Colonic mucosa (tissue), 4 donors: ENCODE results near the gene NID1. TPM values are rescaled to one million over a fixed set of nuclear protein-coding genes. Genes with fewer than 3 reads are reported as not detected.

ENCODE experiments used
- DNase-seq: peaks from one replicate; pipeline ENCODE4 v3.0.0-alpha.2; 2020
- H3K27ac ChIP-seq: fragments of 200-600 bp; one replicate; pipeline ENCODE4 v1.8.0; 2021
- H3K27me3 ChIP-seq: fragments of 200-600 bp; one replicate; pipeline ENCODE4 v1.8.0; 2021
- H3K36me3 ChIP-seq: fragments of 200-600 bp; one replicate; pipeline ENCODE4 v1.8.0; 2021
- H3K4me1 ChIP-seq: fragments of 200-600 bp; one replicate; pipeline ENCODE4 v1.8.0; 2021; ENCODE audit warnings: mild to moderate bottlenecking
- H3K4me3 ChIP-seq: fragments of 200-600 bp; one replicate; pipeline ENCODE4 v1.8.0; 2021
- H3K9ac ChIP-seq, 2 donors: one replicate each; pipeline ENCODE4 v1.7.0; 2013; ENCODE audit warnings: control low read depth in 2 of 2, low read depth in 2 of 2, low read length in 2 of 2
- H3K9me3 ChIP-seq: fragments of 200-600 bp; one replicate; pipeline ENCODE4 v1.8.0; 2021
- intact Hi-C: fragments of 100-400 bp; cut with DNase I; formaldehyde crosslinking; loops from one replicate; pipeline ENCODE4 v1.14.1; 2022
- total RNA-seq, 2 donors: library from RNA; stranded (reverse); fragmentation: NEBNext Ultra II Directional in 1 of 2; extraction: Animal tissue kit (Norgen Biotek cat#: 25700) in 1 of 2; gene quantifications; one replicate each; pipeline ENCODE4 v1.2.1, GENCODE V29; 2021
- TF ChIP-seq, protein P1 (sequence below): fragments of 200-600 bp; IDR thresholded peaks from one replicate; pipeline ENCODE4 v1.8.0; 2022; ENCODE audit warnings: antibody characterized with exemption, mild to moderate bottlenecking
- donor health status: healthy.
- donor health status: DM: no; HTN: no; CAD: no.
- donor health status: DM: no; HTN: no; CAD: no.

The NID1 gene
- total RNA-seq, 2 donors from 2014 or later = 8.8 to 25.5 TPM

DNA sequence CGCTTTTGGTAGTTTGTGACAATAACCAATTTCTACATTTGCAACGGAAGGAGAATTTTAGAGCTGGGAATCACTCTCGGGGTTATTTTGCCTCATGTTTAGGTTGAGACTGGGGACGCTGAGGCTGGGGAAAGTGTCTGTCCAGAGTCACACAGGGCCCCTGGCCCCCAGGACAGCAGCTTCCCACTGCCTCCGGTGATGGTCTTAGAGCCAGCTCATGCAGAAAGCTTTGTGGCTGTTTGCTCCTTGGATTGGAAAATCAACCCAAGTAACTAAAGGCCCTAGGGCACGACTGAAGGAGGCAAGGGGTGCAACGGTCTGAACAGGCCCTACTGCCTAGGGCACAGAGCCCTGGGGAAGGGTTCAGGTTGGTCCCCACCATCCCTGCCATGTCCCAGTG is 72.0 kb downstream of the NID1 start:
- Histone ChIP-seq H3K4me3 (no peak overlapping the region), H3K36me3 (no peaks in the 10 kb centered on the region), H3K27ac (no peak overlapping the region), H3K9ac (no peak overlapping the region), H3K27me3 (no peaks in the 10 kb centered on the region), H3K9me3 (no peaks in the 10 kb centered on the region), H3K4me1 (no peaks in the 10 kb centered on the region)
- intact Hi-C loops = no loop called here
- no peak for DNase-seq
- TF ChIP-seq, protein P1, sequence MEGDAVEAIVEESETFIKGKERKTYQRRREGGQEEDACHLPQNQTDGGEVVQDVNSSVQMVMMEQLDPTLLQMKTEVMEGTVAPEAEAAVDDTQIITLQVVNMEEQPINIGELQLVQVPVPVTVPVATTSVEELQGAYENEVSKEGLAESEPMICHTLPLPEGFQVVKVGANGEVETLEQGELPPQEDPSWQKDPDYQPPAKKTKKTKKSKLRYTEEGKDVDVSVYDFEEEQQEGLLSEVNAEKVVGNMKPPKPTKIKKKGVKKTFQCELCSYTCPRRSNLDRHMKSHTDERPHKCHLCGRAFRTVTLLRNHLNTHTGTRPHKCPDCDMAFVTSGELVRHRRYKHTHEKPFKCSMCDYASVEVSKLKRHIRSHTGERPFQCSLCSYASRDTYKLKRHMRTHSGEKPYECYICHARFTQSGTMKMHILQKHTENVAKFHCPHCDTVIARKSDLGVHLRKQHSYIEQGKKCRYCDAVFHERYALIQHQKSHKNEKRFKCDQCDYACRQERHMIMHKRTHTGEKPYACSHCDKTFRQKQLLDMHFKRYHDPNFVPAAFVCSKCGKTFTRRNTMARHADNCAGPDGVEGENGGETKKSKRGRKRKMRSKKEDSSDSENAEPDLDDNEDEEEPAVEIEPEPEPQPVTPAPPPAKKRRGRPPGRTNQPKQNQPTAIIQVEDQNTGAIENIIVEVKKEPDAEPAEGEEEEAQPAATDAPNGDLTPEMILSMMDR = no peak

DNA sequence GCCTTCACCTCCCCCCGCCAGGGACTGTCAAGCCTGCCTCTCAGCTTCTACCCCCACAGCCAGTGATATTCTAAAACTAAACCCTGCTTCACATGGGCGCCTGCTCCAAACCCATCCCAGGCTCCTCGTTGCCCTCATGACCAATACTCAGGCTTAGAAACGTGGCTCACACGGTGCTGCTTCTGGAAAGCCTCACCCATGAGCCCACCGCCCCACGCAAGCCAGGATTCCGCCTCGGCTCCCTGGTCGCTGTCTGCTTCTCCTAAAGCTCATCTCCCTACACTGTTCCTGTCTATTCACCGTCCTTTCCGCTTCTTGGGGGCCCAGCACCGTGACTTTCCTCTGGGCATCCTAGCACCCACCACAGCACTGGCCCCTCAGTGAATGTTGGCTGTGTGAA is 72.5 kb downstream of the NID1 start:
- Histone ChIP-seq H3K27me3 (no peaks in the 10 kb centered on the region), H3K36me3 (no peaks in the 10 kb centered on the region), H3K27ac (no peak overlapping the region), H3K9me3 (no peaks in the 10 kb centered on the region), H3K4me1 (no peaks in the 10 kb centered on the region), H3K9ac (no peak overlapping the region), H3K4me3 (no peak overlapping the region)
- intact Hi-C loops = no loop called here
- TF ChIP-seq, protein P1 = no peak
- DNase-seq = no peak

DNA sequence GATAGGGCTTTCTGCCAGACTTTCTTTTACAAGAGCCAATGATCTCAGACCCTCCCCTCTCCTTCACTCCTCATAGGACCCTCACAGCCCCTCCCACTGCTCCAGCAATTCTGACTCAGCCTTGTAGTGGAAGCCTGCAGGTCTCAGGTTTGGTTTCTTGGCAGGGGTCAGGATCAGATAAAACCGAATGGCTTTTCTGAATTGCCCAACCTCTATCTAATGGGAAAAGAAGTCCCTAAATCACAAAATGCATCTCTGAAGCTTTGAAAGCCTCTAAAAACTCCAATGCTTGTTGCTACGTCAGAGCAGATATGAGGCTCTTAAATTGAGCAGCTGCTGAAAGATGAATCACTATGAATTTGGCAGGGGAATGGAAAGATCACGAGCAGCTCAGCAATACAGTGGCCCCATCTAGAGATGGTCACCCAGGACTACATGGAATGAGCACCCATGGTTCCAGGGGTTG is 74.5 kb downstream of the NID1 start:
- intact Hi-C loops = no loop called here
- Histone ChIP-seq H3K4me3 (no peak overlapping the region), H3K36me3 (no peaks in the 10 kb centered on the region), H3K4me1 (no peaks in the 10 kb centered on the region), H3K9me3 (no peaks in the 10 kb centered on the region), H3K27ac (no peak overlapping the region), H3K9ac (no peak overlapping the region), H3K27me3 (no peaks in the 10 kb centered on the region)
- no peak for DNase-seq
- TF ChIP-seq, protein P1 = no peak

DNA sequence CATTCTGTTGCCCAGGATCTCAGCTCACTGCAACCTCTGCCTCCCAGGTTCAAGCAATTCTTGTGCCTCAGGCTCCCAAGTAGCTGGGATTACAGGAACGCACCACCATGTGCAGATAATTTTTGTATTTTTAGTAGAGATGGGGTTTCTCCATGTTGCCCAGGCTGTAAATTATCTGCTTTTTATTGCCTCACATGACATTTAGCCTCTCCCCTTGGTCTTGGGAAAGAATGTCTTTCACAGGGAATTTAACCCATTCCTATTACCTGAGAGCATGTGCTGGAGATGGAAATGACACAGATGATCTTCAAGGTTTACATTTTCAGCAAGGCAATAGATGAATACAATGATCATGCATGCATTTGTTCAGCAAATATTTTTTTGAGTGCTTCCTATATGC is 75.8 kb downstream of the NID1 start:
- H3K4me3 ChIP-seq = no peak overlapping the region
- no peaks in the 10 kb centered on the region for H3K27me3 ChIP-seq
- H3K4me1 ChIP-seq = no peaks in the 10 kb centered on the region
- TF ChIP-seq, protein P1 = no peak
- intact Hi-C loops = no loop called here
- no peaks in the 10 kb centered on the region for H3K36me3 ChIP-seq
- H3K9ac ChIP-seq = no peak overlapping the region
- H3K9me3 ChIP-seq = no peaks in the 10 kb centered on the region
- H3K27ac ChIP-seq = no peak overlapping the region
- DNase-seq = no peak

DNA sequence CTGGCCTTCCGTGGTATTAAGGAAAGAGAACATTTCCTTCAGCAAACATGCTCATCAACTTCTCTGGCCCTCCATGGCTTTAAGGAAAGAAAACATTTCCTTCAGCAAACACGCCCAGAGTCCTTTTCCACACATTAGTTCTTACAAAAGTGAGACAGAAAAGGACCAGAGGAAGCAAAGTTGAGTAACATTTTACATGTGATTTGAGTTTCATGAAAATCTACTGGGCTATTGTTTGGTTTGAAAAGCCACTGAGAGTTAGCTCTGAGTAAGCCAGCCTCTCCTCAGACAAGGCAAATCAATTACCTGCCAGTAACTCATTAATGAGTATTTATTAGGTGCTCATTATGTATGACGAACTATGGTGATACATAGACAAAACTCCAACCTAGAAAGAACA is 78.0 kb downstream of the NID1 start:
- TF ChIP-seq, protein P1 = no peak
- Histone ChIP-seq H3K27me3 (no peaks in the 10 kb centered on the region), H3K4me3 (no peak overlapping the region), H3K27ac (no peak overlapping the region), H3K4me1 (no peaks in the 10 kb centered on the region), H3K9me3 (no peaks in the 10 kb centered on the region), H3K36me3 (no peaks in the 10 kb centered on the region), H3K9ac (no peak overlapping the region)
- DNase-seq = no peak
- intact Hi-C loops = no loop called here
